H1 (cell line): ENCODE measurements around the gene SHH. TPM values are rescaled to one million over a fixed set of nuclear protein-coding genes. Genes with fewer than 3 reads are reported as not detected.

Experiments used
- CTCF ChIA-PET: fragments of 300-600 bp; sonication (Branson Sonifier 250); formaldehyde crosslinking; loops from one replicate; lab custom pipeline; 2021; ENCODE audit not compliant: partially characterized antibody; lab: Charles Lee
- POLR2A ChIA-PET: fragments of 300-600 bp; sonication (Branson Sonifier 250); formaldehyde crosslinking; loops from one replicate; lab custom pipeline; 2021; ENCODE audit warnings: inconsistent platforms; ENCODE audit not compliant: partially characterized antibody; lab: Charles Lee
- DNase-seq, 2 experiments: peaks; one replicate each; pipeline versions ENCODE4 v3.0.0 to v3.0.0-alpha.2; 2010 to 2022; ENCODE audit warnings: low spot score in 2 of 2, low read depth in 1 of 2, mixed read lengths in 1 of 2
- FAIRE-seq: peaks from 2 replicates; lab custom pipeline; 2011; peaks lifted over from hg19 to GRCh38; lab: Jason Lieb, UNC
- H2AFZ ChIP-seq: 2 replicates; pipeline ENCODE4 v1.8.1; 2012; ENCODE audit warnings: low read length, inconsistent platforms
- H2AK5ac ChIP-seq: 2 replicates; pipeline ENCODE4 v1.6.1; 2013; ENCODE audit warnings: low read depth, low read length
- H2BK120ac ChIP-seq: replicated peaks from 2 replicates; pipeline ENCODE3; 2013; ENCODE audit warnings: low read depth, low read length, inconsistent platforms
- H2BK12ac ChIP-seq: 2 replicates; pipeline ENCODE4 v1.6.1; 2013; ENCODE audit warnings: low read depth, low read length
- H2BK15ac ChIP-seq: 2 replicates; pipeline ENCODE4 v1.6.1; 2013; ENCODE audit warnings: low read length
- H2BK20ac ChIP-seq: 2 replicates; pipeline ENCODE4 v1.6.1; 2013; ENCODE audit warnings: low read length
- H2BK5ac ChIP-seq: 2 replicates; pipeline ENCODE4 v1.6.1; 2013; ENCODE audit warnings: low read depth, low read length
- H3K14ac ChIP-seq: 2 replicates; pipeline ENCODE4 v1.6.1; 2013; ENCODE audit warnings: inconsistent platforms; ENCODE audit not compliant: insufficient read length
- H3K18ac ChIP-seq: 2 replicates; pipeline ENCODE4 v1.6.1; 2013; ENCODE audit warnings: low read length; ENCODE audit errors: extremely low read depth
- H3K23ac ChIP-seq: 2 replicates; pipeline ENCODE4 v1.6.1; 2013; ENCODE audit warnings: inconsistent platforms; ENCODE audit not compliant: insufficient read length
- H3K23me2 ChIP-seq: 2 replicates; pipeline ENCODE4 v1.6.1; 2013; ENCODE audit warnings: low read depth, low read length
- H3K27ac ChIP-seq: 2 replicates; pipeline ENCODE4 v1.6.1; 2011; ENCODE audit warnings: low read depth, low read length, inconsistent platforms
- H3K27me3 ChIP-seq, 4 experiments: replicated peaks in 1 of 4; 1 replicate in 1 of 4; 2 replicates in 3 of 4; pipeline versions ENCODE4 v1.6.1 to v1.8.1; 2011 to 2013; ENCODE audit warnings: low read length in 3 of 4, mild to moderate bottlenecking in 3 of 4, inconsistent platforms in 2 of 4, mixed read lengths in 2 of 4, moderate library complexity in 1 of 4; ENCODE audit not compliant: control insufficient read depth in 3 of 4, insufficient read depth in 3 of 4; ENCODE audit errors: extremely low read depth in 1 of 4
- H3K36me3 ChIP-seq, 4 experiments: 2 replicates each; pipeline versions ENCODE4 v1.6.1 to v1.8.1; 2011 to 2013; ENCODE audit warnings: mild to moderate bottlenecking in 4 of 4, low read length in 3 of 4, moderate library complexity in 2 of 4, control low read depth in 1 of 4, inconsistent platforms in 1 of 4; ENCODE audit not compliant: insufficient read depth in 4 of 4, control insufficient read depth in 2 of 4
- H3K4ac ChIP-seq: replicated peaks from 2 replicates; pipeline ENCODE3; 2013; ENCODE audit warnings: low read length, low read depth, mixed read lengths, inconsistent platforms; ENCODE audit not compliant: insufficient read length
- H3K4me1 ChIP-seq, 4 experiments: replicated peaks in 1 of 4; 1 replicate in 1 of 4; 2 replicates in 3 of 4; pipeline versions ENCODE4 v1.6.1 to v1.8.1; 2011 to 2013; ENCODE audit warnings: low read length in 3 of 4, inconsistent platforms in 2 of 4, mixed read lengths in 1 of 4; ENCODE audit not compliant: insufficient read depth in 4 of 4, control insufficient read depth in 3 of 4
- H3K4me2 ChIP-seq, 2 experiments: 2 replicates each; pipeline versions ENCODE4 v1.6.1 to v1.8.1; 2011 to 2013; ENCODE audit warnings: low read depth in 2 of 2, low read length in 2 of 2, control low read depth in 1 of 2, inconsistent platforms in 1 of 2, mild to moderate bottlenecking in 1 of 2; ENCODE audit not compliant: insufficient read depth in 1 of 2
- H3K4me3 ChIP-seq, 4 experiments: fragments of 200-600, 300-600 bp in 1 of 4; sonication (generic), shearing (Covaris generic), sonication (Bioruptor Twin) in 1 of 4; 2 replicates each; pipeline versions ENCODE4 v1.5.1 to v1.8.1; 2011 to 2016; ENCODE audit warnings: low read length in 4 of 4, low read depth in 3 of 4, control low read depth in 2 of 4, inconsistent platforms in 2 of 4, mild to moderate bottlenecking in 2 of 4, mixed read lengths in 1 of 4, moderate library complexity in 1 of 4; ENCODE audit not compliant: insufficient read depth in 2 of 4; ENCODE audit errors: extremely low read depth in 1 of 4
- H3K56ac ChIP-seq: replicated peaks from 2 replicates; pipeline ENCODE3; 2013; ENCODE audit warnings: low read depth, mild to moderate bottlenecking, mixed read lengths, low read length, inconsistent platforms; ENCODE audit not compliant: insufficient read length
- H3K79me1 ChIP-seq: 2 replicates; pipeline ENCODE4 v1.6.1; 2013; ENCODE audit warnings: low read depth, low read length, control low read depth
- H3K79me2 ChIP-seq, 2 experiments: 2 replicates each; pipeline versions ENCODE4 v1.6.1 to v1.8.1; 2012 to 2013; ENCODE audit warnings: low read length in 2 of 2, mild to moderate bottlenecking in 2 of 2, inconsistent platforms in 1 of 2; ENCODE audit not compliant: insufficient read depth in 2 of 2, control insufficient read depth in 1 of 2
- H3K9ac ChIP-seq, 4 experiments: replicated peaks in 1 of 4; 1 replicate in 1 of 4; 2 replicates in 3 of 4; pipeline versions ENCODE4 v1.6.1 to v1.8.1; 2011 to 2013; ENCODE audit warnings: low read depth in 3 of 4, low read length in 3 of 4, control low read depth in 2 of 4, mild to moderate bottlenecking in 2 of 4, moderate library complexity in 2 of 4, inconsistent platforms in 1 of 4; ENCODE audit errors: extremely low read depth in 1 of 4
- H3K9me3 ChIP-seq, 2 experiments: 2 replicates each; pipeline versions ENCODE4 v1.6.1 to v1.8.1; 2012 to 2013; ENCODE audit warnings: mild to moderate bottlenecking in 2 of 2, moderate library complexity in 2 of 2, control low read depth in 1 of 2, inconsistent platforms in 1 of 2, low read depth in 1 of 2, low read length in 1 of 2, mixed read lengths in 1 of 2; ENCODE audit not compliant: insufficient read depth in 2 of 2
- H4K20me1 ChIP-seq, 2 experiments: replicated peaks in 1 of 2; 2 replicates each; pipeline versions ENCODE3 to v1.8.1; 2011 to 2013; ENCODE audit warnings: inconsistent platforms in 2 of 2, low read length in 2 of 2, mild to moderate bottlenecking in 1 of 2; ENCODE audit not compliant: insufficient read depth in 2 of 2, control insufficient read depth in 1 of 2
- H4K5ac ChIP-seq: 2 replicates; pipeline ENCODE4 v1.6.1; 2013; ENCODE audit warnings: low read length, low read depth, mixed read lengths, inconsistent platforms; ENCODE audit not compliant: insufficient read length
- H4K8ac ChIP-seq: 2 replicates; pipeline ENCODE4 v1.8.0; 2013; ENCODE audit warnings: mild to moderate bottlenecking, moderate library complexity, low read length, inconsistent platforms; ENCODE audit not compliant: insufficient read depth; ENCODE audit errors: extremely low read depth
- H4K91ac ChIP-seq: replicated peaks from 2 replicates; pipeline ENCODE3; 2013; ENCODE audit warnings: low read length, mixed read lengths, inconsistent platforms; ENCODE audit not compliant: insufficient read length
- ATF2 ChIP-seq: IDR thresholded peaks from 2 replicates; pipeline ENCODE4 v1.6.1; 2012; ENCODE audit warnings: low read length, inconsistent platforms
- CBX5 ChIP-seq: fragments of 300-800, 300-1000 bp; sonication (generic); IDR thresholded peaks from 2 replicates; pipeline ENCODE4 v1.7.1; 2016; ENCODE audit warnings: antibody characterized with exemption, low read length, low read depth
- JUN ChIP-seq: IDR thresholded peaks from 2 replicates; pipeline ENCODE4 v1.6.1; 2011; ENCODE audit warnings: low read depth, mild to moderate bottlenecking, improper control_type of control experiment, low read length
- NRF1 ChIP-seq: IDR thresholded peaks from 2 replicates; pipeline ENCODE4 v1.6.1; 2011; ENCODE audit warnings: mild to moderate bottlenecking, low read depth, low read length, improper control_type of control experiment
- RAD21 ChIP-seq, 2 experiments: IDR thresholded peaks in 1 of 2; conservative IDR thresholded peaks in 1 of 2; 2 replicates each; pipeline ENCODE4 v1.6.1; 2011; ENCODE audit warnings: low read depth in 2 of 2, low read length in 2 of 2, improper control_type of control experiment in 1 of 2, inconsistent platforms in 1 of 2, mild to moderate bottlenecking in 1 of 2, moderate library complexity in 1 of 2
- RFX5 ChIP-seq: IDR thresholded peaks from 2 replicates; pipeline ENCODE4 v1.6.1; 2011; ENCODE audit warnings: low read depth, low read length, improper control_type of control experiment, borderline replicate concordance
- RXRA ChIP-seq: IDR thresholded peaks from 2 replicates; pipeline ENCODE4 v1.6.1; 2011; ENCODE audit warnings: low read depth, mild to moderate bottlenecking, low read length, moderate library complexity; ENCODE audit not compliant: insufficient read depth
- SAP30 ChIP-seq: fragments of 300-600 bp; sonication (generic); IDR thresholded peaks from 2 replicates; pipeline ENCODE4 v1.7.1; 2012; ENCODE audit warnings: low read length, moderate library complexity, mild to moderate bottlenecking, inconsistent platforms; ENCODE audit not compliant: insufficient read depth, insufficient replicate concordance
- SP1 ChIP-seq: IDR thresholded peaks from 2 replicates; pipeline ENCODE4 v1.6.1; 2011; ENCODE audit warnings: low read depth, low read length
- TAF1 ChIP-seq: IDR thresholded peaks from 2 replicates; pipeline ENCODE4 v1.6.1; 2011; ENCODE audit warnings: mild to moderate bottlenecking, low read depth, low read length
- USF2 ChIP-seq: IDR thresholded peaks from 2 replicates; pipeline ENCODE4 v1.6.1; 2011; ENCODE audit warnings: low read length, improper control_type of control experiment
- WGBS, 2 experiments: shearing (Covaris generic) in 1 of 2; methylation state at CpG; one replicate each; pipeline versions ENCODE4 v1.1.6 to v1.1.7; 2013 to 2015; ENCODE audit warnings: low lambda C conversion rate in 2 of 2, mixed read lengths in 2 of 2, inconsistent platforms in 1 of 2, low coverage in 1 of 2, missing lambda C conversion rate in 1 of 2; ENCODE audit not compliant: insufficient replicate concordance in 2 of 2, insufficient coverage in 1 of 2, insufficient read length in 1 of 2; ENCODE audit errors: extremely low coverage in 1 of 2, missing lambda C conversion rate in 1 of 2; 5-methylcytosine and 5-hydroxymethylcytosine counted together
- polyA plus RNA-seq, 7 experiments: library from polyadenylated mRNA; depleted of rRNA in 3 of 7; stranded (reverse) in 5 of 7; unstranded in 2 of 7; fragments of >200 nt in 5 of 7; fragments of 200-250 nt in 2 of 7; gene quantifications; 1 replicate in 5 of 7; 2 replicates in 1 of 7; 4 replicates in 1 of 7; pipeline versions ENCODE4 v1.2.1 to v1.2.3, GENCODE V29; 2011 to 2013; ENCODE audit warnings: missing spikeins in 2 of 7, mixed read lengths in 2 of 7
- total RNA-seq: library from RNA; stranded (reverse); fragmentation: NEBNext Ultra II Directional; extraction: Animal tissue kit (Norgen Biotek cat#: 25700); gene quantifications from 2 replicates; pipeline ENCODE4 v1.2.1, GENCODE V29; 2021

SHH gene
- total and polyA plus RNA-seq, 2 of the 8 experiments (the other 6 are each of a cell fraction or from before 2014, with no cell fraction given) = not detected

GRCh38 chr7:155833651-155834050 is 21.4 kb upstream of the SHH start:
- no peaks in the 10 kb centered on the region for H3K9me3 ChIP-seq
- no peak overlapping the region for H3K4ac ChIP-seq
- no peak overlapping the region for H2BK5ac ChIP-seq
- no peak overlapping the region for H2BK12ac ChIP-seq
- POLR2A ChIA-PET = no interaction called here
- H4K20me1 ChIP-seq = no peaks in the 10 kb centered on the region
- H2BK15ac ChIP-seq = no peak overlapping the region
- no peak overlapping the region for H3K9ac ChIP-seq
- no peaks in the 10 kb centered on the region for H3K79me1 ChIP-seq
- 94% methylated on average over 13 of the region's 13 CpGs; no CpG with 5 or more reads in 1 of the 2 experiments for WGBS, 2 experiments
- H3K27ac ChIP-seq = no peak overlapping the region
- no peak overlapping the region for H2AK5ac ChIP-seq
- H3K4me1 ChIP-seq = peaks cover 0 to 15% (median 8%) of the 10 kb centered on the region in 4 experiments; a peak in 5 of 7 replicates
- no peak overlapping the region for H2BK20ac ChIP-seq
- H2AFZ ChIP-seq = no peak overlapping the region
- H3K14ac ChIP-seq = no peak overlapping the region
- DNase-seq (no peak), FAIRE-seq (no peak)
- no peaks in the 10 kb centered on the region for H3K79me2 ChIP-seq
- no peaks in the 10 kb centered on the region for H3K23me2 ChIP-seq
- no peak overlapping the region for H4K5ac ChIP-seq
- no peak overlapping the region for H4K8ac ChIP-seq
- no peak overlapping the region for H3K56ac ChIP-seq
- H3K18ac ChIP-seq = no peak overlapping the region; the same call in 1 of the 2 replicates
- CTCF ChIA-PET = no interaction called here
- H2BK120ac ChIP-seq = no peak overlapping the region
- no peaks in the 10 kb centered on the region for H3K27me3 ChIP-seq
- H3K4me3 ChIP-seq = no peak overlapping the region
- H3K4me2 ChIP-seq = no peak overlapping the region
- no peak overlapping the region for H3K23ac ChIP-seq
- H4K91ac ChIP-seq = no peak overlapping the region
- H3K36me3 ChIP-seq = no peaks in the 10 kb centered on the region
- TF ChIP-seq ATF2 (no peak), SAP30 (no peak), USF2 (no peak), CBX5 (no peak), SP1 (no peak), TAF1 (no peak), RXRA (no peak), JUN (no peak), RAD21 (IDR thresholded peaks at IDR 0.05 in 1 of 2, conservative IDR thresholded peaks at IDR 0.05 in 1 of 2; ENCODE audit: low read depth in 2 of 2, low read length in 2 of 2) (no peak), RFX5 (no peak), NRF1 (no peak)
